T-helper 2 cell treated with Interferon-gamma antibody and Interleukin-4, amounts not matched to agents 5 μg/mL and 100 μg/mL, for 36 hours (primary cell): ENCODE data around the gene ZBP1.

ENCODE experiments used
- DNase-seq: peaks from one replicate; pipeline ENCODE4 v3.0.0; 2021; ENCODE audit warnings: low spot score
- H3K27ac Mint-ChIP-seq: one replicate; pipeline ENCODE4 v1.8.0; 2021; ENCODE audit warnings: mild to moderate bottlenecking, mixed read lengths
- H3K27me3 Mint-ChIP-seq: one replicate; pipeline ENCODE4 v1.8.0; 2021; ENCODE audit warnings: low read depth, mixed read lengths
- H3K36me3 Mint-ChIP-seq: one replicate; pipeline ENCODE4 v1.8.0; 2021; ENCODE audit warnings: low read depth, mixed read lengths
- H3K4me1 Mint-ChIP-seq: one replicate; pipeline ENCODE4 v1.8.0; 2021; ENCODE audit warnings: low read depth, mixed read lengths
- H3K4me3 Mint-ChIP-seq: one replicate; pipeline ENCODE4 v1.8.0; 2022; ENCODE audit warnings: mild to moderate bottlenecking, moderate library complexity, mixed read lengths
- H3K9me3 Mint-ChIP-seq: one replicate; pipeline ENCODE4 v1.8.0; 2021; ENCODE audit warnings: mixed read lengths

The ZBP1 gene

DNA sequence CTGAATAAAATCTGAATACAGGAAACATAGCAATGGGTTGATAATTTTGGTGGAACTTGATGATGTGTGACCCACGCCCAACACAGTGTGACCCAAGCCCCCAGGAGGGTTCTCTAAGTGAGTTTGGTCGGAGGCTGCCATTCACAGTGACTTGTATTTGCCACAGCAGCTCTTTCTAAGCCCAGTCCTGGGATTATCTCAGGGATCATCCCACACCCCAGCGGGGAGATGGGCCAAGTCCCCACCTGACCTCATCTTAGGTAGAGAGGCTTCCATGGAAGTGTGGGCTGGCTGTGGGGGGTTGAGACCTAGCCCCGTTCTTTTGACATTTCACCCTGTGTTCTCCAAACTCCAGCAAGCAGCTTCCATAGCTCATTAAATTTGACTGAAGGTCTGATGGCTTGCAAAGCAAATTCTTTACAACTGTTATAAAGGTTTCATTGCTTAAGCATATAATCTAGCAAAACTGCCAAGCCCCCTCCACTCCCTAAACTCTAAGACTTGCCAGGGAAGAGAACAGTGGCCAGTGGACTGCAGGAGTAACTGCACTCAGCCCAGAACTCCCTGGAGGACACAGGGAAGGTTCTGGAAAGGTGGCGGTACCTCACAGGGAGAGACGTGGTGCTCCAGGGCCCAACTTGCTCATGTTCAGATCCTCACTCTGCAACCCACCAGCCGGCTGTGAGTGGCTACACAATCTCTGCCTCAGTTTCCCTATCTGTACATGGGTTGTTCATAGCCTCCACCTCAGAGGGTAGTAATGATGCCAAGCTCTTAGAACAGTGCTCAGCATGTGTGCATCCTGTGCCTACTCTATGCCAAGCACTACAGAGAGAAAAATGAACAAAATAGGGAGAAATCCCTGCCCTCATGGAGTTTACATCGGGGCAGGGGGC is 60.3 kb downstream of the ZBP1 start:
- Mint-ChIP-seq H3K27ac (no peak overlapping the region), H3K9me3 (no peaks in the 10 kb centered on the region), H3K27me3 (peaks cover 13% of the 10 kb centered on the region), H3K36me3 (no peaks in the 10 kb centered on the region), H3K4me1 (no peaks in the 10 kb centered on the region), H3K4me3 (no peak overlapping the region)
- no peak for DNase-seq

DNA sequence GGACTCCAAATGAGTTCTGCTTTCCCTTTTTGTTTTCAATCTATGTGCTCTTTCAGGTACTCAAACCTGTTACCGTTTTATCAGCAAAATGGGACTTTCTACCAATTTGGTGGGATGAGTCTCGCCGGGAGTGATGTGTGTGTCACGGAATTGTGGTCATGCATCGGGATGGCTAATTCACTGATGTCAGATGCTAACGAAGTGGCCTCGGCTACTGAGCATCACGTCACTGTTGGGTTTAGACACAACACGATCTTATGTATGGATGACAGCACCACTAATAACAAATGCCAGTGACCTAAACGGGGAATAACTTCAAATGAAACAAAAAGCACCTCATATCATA is 61.0 kb downstream of the ZBP1 start:
- Mint-ChIP-seq H3K4me3 (no peak overlapping the region), H3K4me1 (no peaks in the 10 kb centered on the region), H3K36me3 (no peaks in the 10 kb centered on the region), H3K27me3 (peaks cover 14% of the 10 kb centered on the region), H3K27ac (no peak overlapping the region), H3K9me3 (no peaks in the 10 kb centered on the region)
- no peak for DNase-seq

DNA sequence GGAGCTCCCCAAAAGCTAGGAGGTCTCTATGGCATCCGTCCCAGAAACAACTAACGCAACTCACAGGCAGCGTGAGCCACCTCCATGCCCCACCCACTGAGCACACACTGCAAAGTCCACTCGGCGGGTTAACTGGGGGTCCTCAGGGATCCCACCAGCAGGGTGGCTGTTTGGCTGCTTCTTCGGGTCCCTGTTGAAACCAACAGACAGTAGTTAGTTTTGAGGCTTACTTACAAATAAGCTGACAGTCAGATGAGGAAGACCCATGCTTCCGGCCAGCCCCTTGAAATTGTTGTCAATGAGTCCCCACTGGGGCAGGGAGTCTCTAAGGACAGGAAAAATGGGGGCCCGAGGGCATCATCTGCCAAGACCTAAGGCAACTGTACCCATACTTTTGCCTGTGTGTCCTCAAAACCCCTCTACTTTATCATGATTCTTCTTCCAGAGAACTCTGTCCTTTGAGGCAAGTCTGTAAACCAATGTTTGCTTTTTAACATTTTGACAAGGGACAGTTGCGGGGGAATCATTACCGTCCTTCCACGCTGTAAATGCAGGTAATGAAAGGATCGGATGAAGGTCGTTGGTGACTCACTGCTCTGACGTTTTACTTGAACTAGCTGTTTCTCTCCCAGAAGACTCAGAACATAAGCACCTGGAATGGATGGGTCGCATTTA is 61.5 kb downstream of the ZBP1 start:
- no peak overlapping the region for H3K27ac Mint-ChIP-seq
- H3K4me3 Mint-ChIP-seq = no peak overlapping the region
- peaks cover 14% of the 10 kb centered on the region for H3K27me3 Mint-ChIP-seq
- no peaks in the 10 kb centered on the region for H3K36me3 Mint-ChIP-seq
- H3K4me1 Mint-ChIP-seq = no peaks in the 10 kb centered on the region
- no peaks in the 10 kb centered on the region for H3K9me3 Mint-ChIP-seq
- no peak for DNase-seq

DNA sequence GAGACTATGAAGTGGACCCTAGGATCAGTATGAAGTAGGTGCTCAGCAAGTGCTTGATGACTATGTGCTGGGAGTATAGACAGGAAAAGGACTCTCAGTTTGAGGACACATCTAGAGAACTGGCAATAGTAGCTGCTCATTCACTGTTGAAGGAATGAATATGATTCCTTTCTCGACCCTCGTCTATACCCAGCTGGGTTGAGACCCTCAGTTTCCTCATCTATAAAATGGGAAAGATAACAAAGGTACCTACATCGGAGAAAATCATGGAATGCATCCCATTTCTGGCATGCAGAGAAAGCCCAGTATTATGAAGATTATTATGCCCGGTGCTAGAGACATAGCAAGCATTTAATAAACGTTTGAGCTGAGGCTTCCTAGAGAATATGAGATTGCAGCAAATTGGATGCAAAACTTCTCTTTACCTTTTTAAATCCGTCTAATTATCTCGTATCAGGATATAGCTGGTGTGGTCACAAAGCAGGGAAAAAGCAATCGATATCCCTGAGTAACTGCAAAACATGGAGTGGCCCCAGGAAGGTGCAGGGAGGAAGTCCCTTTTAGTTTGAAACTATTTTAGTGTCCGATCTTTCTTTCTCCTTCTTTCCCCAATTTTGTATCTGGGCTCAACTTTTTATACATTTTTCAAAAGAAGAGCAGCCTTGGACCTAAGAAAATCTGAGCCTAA is 62.2 kb downstream of the ZBP1 start:
- Mint-ChIP-seq H3K4me1 (no peaks in the 10 kb centered on the region), H3K36me3 (no peaks in the 10 kb centered on the region), H3K9me3 (no peaks in the 10 kb centered on the region), H3K27me3 (peaks cover 14% of the 10 kb centered on the region), H3K27ac (no peak overlapping the region), H3K4me3 (no peak overlapping the region)
- no peak for DNase-seq

GRCh38 chr20:57556980-57557274 is 63.3 kb downstream of the ZBP1 start:
- Mint-ChIP-seq H3K36me3 (no peaks in the 10 kb centered on the region), H3K27me3 (peaks cover 14% of the 10 kb centered on the region), H3K27ac (no peak overlapping the region), H3K4me3 (no peak overlapping the region), H3K4me1 (no peaks in the 10 kb centered on the region), H3K9me3 (no peaks in the 10 kb centered on the region)
- DNase-seq = no peak

DNA sequence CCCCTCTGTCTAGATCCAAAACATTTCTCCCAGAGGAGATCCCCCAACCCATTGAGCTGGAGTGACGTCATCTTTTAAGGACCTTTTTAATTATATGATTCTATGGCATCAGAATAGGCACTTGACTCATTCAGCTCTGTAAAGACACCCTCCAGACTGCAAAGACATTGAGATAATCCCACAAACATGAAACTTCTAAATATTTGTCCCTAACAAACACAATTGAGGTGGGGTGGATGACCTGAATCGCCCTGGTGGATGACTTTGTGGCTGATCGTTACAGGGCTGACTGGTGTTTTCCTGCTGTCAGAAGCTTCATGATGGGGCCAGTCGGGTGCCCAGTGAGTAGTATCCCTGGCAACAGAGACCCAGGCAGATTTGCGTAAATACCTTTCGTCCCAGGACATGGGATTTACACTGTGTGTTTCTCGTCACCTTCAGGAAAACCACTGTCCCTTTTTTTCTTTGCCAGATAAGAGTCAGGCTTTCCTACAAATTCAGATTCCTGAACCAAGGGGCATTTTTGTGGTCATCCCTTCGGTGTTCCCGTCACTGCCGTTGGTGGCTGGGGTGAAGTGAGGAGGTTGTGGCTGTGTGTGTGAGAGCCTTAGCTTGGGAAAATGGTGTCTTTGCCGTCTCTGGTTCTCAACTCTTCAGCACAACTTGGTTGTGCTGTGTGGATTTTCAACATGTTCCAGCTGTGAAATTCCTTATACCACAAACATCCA is 64.6 kb downstream of the ZBP1 start:
- Mint-ChIP-seq H3K36me3 (no peaks in the 10 kb centered on the region), H3K27ac (no peak overlapping the region), H3K4me1 (no peaks in the 10 kb centered on the region), H3K9me3 (no peaks in the 10 kb centered on the region), H3K27me3 (peaks cover 14% of the 10 kb centered on the region), H3K4me3 (no peak overlapping the region)
- DNase-seq = no peak
